Calu3 (cell line): Measurements from ENCODE around the gene BTG1. TPM values are rescaled to one million over a fixed set of nuclear protein-coding genes. Genes with fewer than 3 reads are reported as not detected.

Source experiments
- BruUV-seq: library from RNA; stranded (reverse); fragments of 400-500 nt; replicated peaks from 2 replicates; lab custom pipeline; 2021; lab: Mats Ljungman, UMichigan
- CTCF ChIA-PET: fragments of 300-600 bp; sonication (Branson Sonifier 250); formaldehyde crosslinking; loops from one replicate; lab custom pipeline; 2022; ENCODE audit warnings: antibody characterized with exemption; lab: Charles Lee
- DNase-seq: peaks from one replicate; pipeline ENCODE4 v3.0.0; 2022
- H3K27ac Mint-ChIP-seq: one replicate; pipeline ENCODE4 v1.8.0; 2022; ENCODE audit warnings: mixed read lengths; ENCODE audit not compliant: unreplicated experiment
- H3K27me3 Mint-ChIP-seq: one replicate; pipeline ENCODE4 v1.8.0; 2022; ENCODE audit warnings: mixed read lengths; ENCODE audit not compliant: unreplicated experiment
- H3K36me3 Mint-ChIP-seq: one replicate; pipeline ENCODE4 v1.8.0; 2022; ENCODE audit warnings: mild to moderate bottlenecking, moderate library complexity, mixed read lengths; ENCODE audit not compliant: insufficient read depth, unreplicated experiment
- H3K4me1 Mint-ChIP-seq: one replicate; pipeline ENCODE4 v1.8.0; 2022; ENCODE audit warnings: mild to moderate bottlenecking, low read depth, mixed read lengths; ENCODE audit not compliant: unreplicated experiment
- H3K4me3 Mint-ChIP-seq: one replicate; pipeline ENCODE4 v1.8.0; 2022; ENCODE audit warnings: mild to moderate bottlenecking, low read depth, moderate library complexity, mixed read lengths; ENCODE audit not compliant: unreplicated experiment
- H3K9me3 Mint-ChIP-seq: one replicate; pipeline ENCODE4 v1.8.0; 2022; ENCODE audit warnings: low read depth, mixed read lengths; ENCODE audit not compliant: unreplicated experiment
- intact Hi-C: fragments of 100-400 bp; cut with micrococcal nuclease; formaldehyde crosslinking; loops from one replicate; pipeline ENCODE4 v1.10.0; 2022; ENCODE audit not compliant: unreplicated experiment
- total RNA-seq: library from RNA; stranded (reverse); gene quantifications from 2 replicates; pipeline ENCODE4 v1.2.3, GENCODE V29; 2022
- TF ChIP-seq, protein P1 (sequence below): fragments of 200-600 bp; IDR thresholded peaks from one replicate; pipeline ENCODE4 v1.8.0; 2022; ENCODE audit warnings: antibody characterized with exemption; ENCODE audit not compliant: unreplicated experiment

The BTG1 gene
- total RNA-seq, 1 experiment from 2014 or later: 131 TPM

DNA sequence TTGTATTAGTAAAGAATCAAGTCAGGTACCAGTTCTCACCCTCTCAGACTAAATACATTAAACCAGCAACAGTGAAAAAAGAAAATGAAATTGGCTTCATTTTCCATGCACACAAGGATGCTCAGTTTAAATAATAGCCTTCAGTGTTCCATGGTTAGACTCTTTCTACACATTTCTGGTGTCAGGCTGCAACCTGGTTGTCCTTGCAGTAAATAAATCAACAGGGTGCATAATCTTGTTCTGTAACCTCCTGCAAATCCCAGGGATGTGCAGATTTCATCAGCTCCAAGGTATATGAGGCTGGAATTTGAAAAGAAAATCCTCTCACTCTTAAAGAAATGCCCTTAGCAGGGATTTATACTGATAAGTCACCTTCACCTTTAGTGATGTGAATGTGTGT lies 46.7 kb upstream of the BTG1 start:
- TF ChIP-seq, protein P1, sequence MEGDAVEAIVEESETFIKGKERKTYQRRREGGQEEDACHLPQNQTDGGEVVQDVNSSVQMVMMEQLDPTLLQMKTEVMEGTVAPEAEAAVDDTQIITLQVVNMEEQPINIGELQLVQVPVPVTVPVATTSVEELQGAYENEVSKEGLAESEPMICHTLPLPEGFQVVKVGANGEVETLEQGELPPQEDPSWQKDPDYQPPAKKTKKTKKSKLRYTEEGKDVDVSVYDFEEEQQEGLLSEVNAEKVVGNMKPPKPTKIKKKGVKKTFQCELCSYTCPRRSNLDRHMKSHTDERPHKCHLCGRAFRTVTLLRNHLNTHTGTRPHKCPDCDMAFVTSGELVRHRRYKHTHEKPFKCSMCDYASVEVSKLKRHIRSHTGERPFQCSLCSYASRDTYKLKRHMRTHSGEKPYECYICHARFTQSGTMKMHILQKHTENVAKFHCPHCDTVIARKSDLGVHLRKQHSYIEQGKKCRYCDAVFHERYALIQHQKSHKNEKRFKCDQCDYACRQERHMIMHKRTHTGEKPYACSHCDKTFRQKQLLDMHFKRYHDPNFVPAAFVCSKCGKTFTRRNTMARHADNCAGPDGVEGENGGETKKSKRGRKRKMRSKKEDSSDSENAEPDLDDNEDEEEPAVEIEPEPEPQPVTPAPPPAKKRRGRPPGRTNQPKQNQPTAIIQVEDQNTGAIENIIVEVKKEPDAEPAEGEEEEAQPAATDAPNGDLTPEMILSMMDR: no peak
- no TSS peak for BruUV-seq
- CTCF ChIA-PET: no interaction called here
- Mint-ChIP-seq H3K9me3 (no peaks in the 10 kb centered on the region), H3K27me3 (no peaks in the 10 kb centered on the region), H3K4me1 (no peaks in the 10 kb centered on the region), H3K27ac (no peak overlapping the region), H3K36me3 (no peaks in the 10 kb centered on the region), H3K4me3 (no peak overlapping the region)
- intact Hi-C loops: no loop called here
- DNase-seq: no peak

DNA sequence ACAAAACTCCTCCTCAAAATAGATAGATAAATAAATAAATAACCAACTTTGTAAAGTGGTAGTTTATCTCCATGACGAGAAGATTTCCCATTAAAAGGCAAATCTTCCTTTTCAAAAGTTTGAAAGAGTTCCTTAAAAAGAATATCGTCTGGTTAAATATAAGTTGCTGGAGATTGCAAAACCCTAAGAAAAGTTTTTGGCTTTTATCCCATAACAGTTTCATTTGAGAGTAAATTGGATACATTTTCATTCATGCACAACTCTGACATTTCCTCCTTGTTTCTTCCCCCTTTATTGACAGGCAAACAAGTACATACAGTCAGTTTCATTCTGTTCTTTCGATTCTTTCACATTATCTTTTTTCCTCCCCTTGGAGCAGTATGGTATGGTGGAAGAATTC lies 45.4 kb upstream of the BTG1 start:
- intact Hi-C loops: no loop called here
- H3K9me3 Mint-ChIP-seq: no peaks in the 10 kb centered on the region
- no peaks in the 10 kb centered on the region for H3K36me3 Mint-ChIP-seq
- no peaks in the 10 kb centered on the region for H3K4me1 Mint-ChIP-seq
- CTCF ChIA-PET: no interaction called here
- TF ChIP-seq, protein P1: no peak
- no peak overlapping the region for H3K27ac Mint-ChIP-seq
- no peaks in the 10 kb centered on the region for H3K27me3 Mint-ChIP-seq
- DNase-seq: no peak
- BruUV-seq: no TSS peak
- no peak overlapping the region for H3K4me3 Mint-ChIP-seq

DNA sequence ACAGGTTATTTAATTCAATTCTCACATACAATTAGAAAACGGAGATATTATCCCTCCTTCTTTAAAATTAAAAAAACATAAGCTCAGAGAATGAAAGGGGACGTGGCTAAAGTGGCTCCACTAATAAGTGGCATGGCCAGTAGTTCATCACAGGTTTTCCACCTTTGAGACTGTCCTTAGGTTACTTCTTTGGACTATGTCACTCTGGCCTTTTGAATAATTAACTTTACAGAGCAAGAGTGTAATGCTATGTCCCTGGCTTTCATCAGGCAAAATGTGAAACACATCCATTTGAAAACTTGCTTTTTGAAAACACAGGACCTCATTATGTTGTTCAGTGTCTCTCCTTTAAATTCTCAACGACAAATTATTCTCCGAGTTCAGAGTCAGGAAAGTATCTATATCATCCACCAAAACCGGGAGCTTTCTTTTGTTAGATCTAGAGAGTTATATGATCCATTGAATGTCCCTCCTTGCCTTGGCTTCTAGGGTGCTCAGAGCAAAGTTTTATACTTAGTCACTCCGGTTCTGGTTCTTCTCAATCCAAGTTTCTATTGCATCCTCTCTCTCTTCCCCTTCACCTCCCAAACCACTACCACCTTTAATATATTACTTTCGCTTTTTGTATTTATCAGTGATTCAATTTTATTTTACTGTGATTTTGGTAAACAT lies 43.0 kb upstream of the BTG1 start:
- no peak overlapping the region for H3K27ac Mint-ChIP-seq
- H3K27me3 Mint-ChIP-seq: no peaks in the 10 kb centered on the region
- DNase-seq: no peak
- BruUV-seq: no TSS peak
- no peak overlapping the region for H3K4me3 Mint-ChIP-seq
- H3K4me1 Mint-ChIP-seq: no peaks in the 10 kb centered on the region
- intact Hi-C loops: no loop called here
- TF ChIP-seq, protein P1: no peak
- no peaks in the 10 kb centered on the region for H3K36me3 Mint-ChIP-seq
- H3K9me3 Mint-ChIP-seq: peaks cover 3% of the 10 kb centered on the region
- CTCF ChIA-PET: no interaction called here

DNA sequence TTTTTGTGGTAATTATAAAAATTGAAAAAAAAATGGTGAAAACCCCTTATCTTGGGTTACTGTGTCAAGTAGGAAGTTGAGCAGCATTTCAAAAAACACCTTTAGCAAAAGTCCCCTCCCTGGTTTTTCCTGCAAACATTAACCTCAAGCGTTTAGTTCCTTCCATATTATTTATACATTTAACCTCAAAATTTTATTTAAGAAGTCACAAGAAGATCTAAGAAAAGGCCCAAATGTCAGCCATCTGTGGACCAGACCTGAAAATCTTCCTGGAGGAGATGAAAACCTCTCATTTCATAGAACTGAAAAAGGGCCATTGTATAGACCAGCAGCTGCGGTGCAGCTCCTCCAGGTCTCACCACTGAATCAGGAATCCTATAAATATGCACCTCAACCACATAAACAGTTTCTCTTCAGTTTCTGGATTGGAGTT lies 40.4 kb upstream of the BTG1 start:
- no TSS peak for BruUV-seq
- no peak for DNase-seq
- intact Hi-C loops: no loop called here
- H3K4me1 Mint-ChIP-seq: no peaks in the 10 kb centered on the region
- no peak overlapping the region for H3K27ac Mint-ChIP-seq
- no peak overlapping the region for H3K4me3 Mint-ChIP-seq
- CTCF ChIA-PET: no interaction called here
- no peaks in the 10 kb centered on the region for H3K36me3 Mint-ChIP-seq
- H3K27me3 Mint-ChIP-seq: no peaks in the 10 kb centered on the region
- peaks cover 3% of the 10 kb centered on the region for H3K9me3 Mint-ChIP-seq
- TF ChIP-seq, protein P1: no peak
